HG03442 (cell line): ENCODE results near the gene DLEC1.
A peak's percentile ranks its signal among the peaks of the same experiment; 100 is the strongest.
"Not testable (repeated sequence)": the region's sequence is repeated elsewhere in the genome, so short reads cannot be mapped to it uniquely, and the experiment has no call there.

ENCODE experiments used
- ATAC-seq: cut with Tn5 transposase; IDR thresholded peaks from one replicate; pipeline ENCODE4 v1.9.1; 2021; ENCODE audit warnings: mild to moderate bottlenecking, moderate library complexity; ENCODE audit not compliant: unreplicated experiment

DLEC1 gene

GRCh38 chr3:38135621-38136277 lies 96.7 kb downstream of the DLEC1 start:
- not testable (repeated sequence) for ATAC-seq

- no peak for ATAC-seq
Observed at GRCh38 chr3:38136393-38136776, 97.4 kb downstream of the DLEC1 start.

GRCh38 chr3:38136777-38137614 lies 98.0 kb downstream of the DLEC1 start, which contains the start of gene ACAA1:
Gene ACAA1 (minus strand): TSS chr3:38137127. CDS start chr3:38137035, 92 bp downstream.
- ATAC-seq: peak; percentile 86

- ATAC-seq: no peak
Observed at GRCh38 chr3:38137615-38138348, 98.8 kb downstream of the DLEC1 start.

GRCh38 chr3:38138349-38139190 lies 99.6 kb downstream of the DLEC1 start, which contains the start of gene MYD88:
Gene MYD88 (plus strand): TSS chr3:38138661. CDS start chr3:38138701, 40 bp downstream.
- ATAC-seq: peak; percentile 35

- ATAC-seq: no peak
Observed at GRCh38 chr3:38139191-38139590, 100.2 kb downstream of the DLEC1 start.

- no peak for ATAC-seq
Observed at GRCh38 chr3:38139652-38140051, 100.6 kb downstream of the DLEC1 start.

GRCh38 chr3:38140326-38141172 lies 101.5 kb downstream of the DLEC1 start:
- no peak for ATAC-seq

GRCh38 chr3:38141173-38141951 lies 102.4 kb downstream of the DLEC1 start:
- no peak for ATAC-seq

- no peak for ATAC-seq
Observed at GRCh38 chr3:38141952-38142273, 102.9 kb downstream of the DLEC1 start.

- ATAC-seq: no peak
Observed at GRCh38 chr3:38142959-38143358, 104.0 kb downstream of the DLEC1 start.

GRCh38 chr3:38143511-38143910 lies 104.5 kb downstream of the DLEC1 start:
- no peak for ATAC-seq

GRCh38 chr3:38146504-38146903 lies 107.5 kb downstream of the DLEC1 start:
- no peak for ATAC-seq

GRCh38 chr3:38147421-38147820 lies 108.4 kb downstream of the DLEC1 start:
- ATAC-seq: no peak

- ATAC-seq: no peak
Observed at GRCh38 chr3:38148311-38148882, 109.4 kb downstream of the DLEC1 start.

- no peak for ATAC-seq
Observed at GRCh38 chr3:38149708-38150107, 110.7 kb downstream of the DLEC1 start.

- ATAC-seq: no peak
Observed at GRCh38 chr3:38150780-38151528, 111.9 kb downstream of the DLEC1 start.
